RWPE1 (cell line): ENCODE measurements around the gene MYH7.
A peak's percentile ranks its signal among the peaks of the same experiment; 100 is the strongest.

ENCODE experiments used
- CTCF ChIA-PET: fragments of 350-600 bp; sonication (Branson Sonifier 250); formaldehyde crosslinking; extraction: SDS; loops from one replicate; lab custom pipeline; 2021; lab: Yijun Ruan, JAX
- POLR2A ChIA-PET: fragments of 400-600 bp; formaldehyde crosslinking; extraction: SDS; loops from one replicate; lab custom pipeline; 2020; ENCODE audit warnings: antibody characterized with exemption; ENCODE audit not compliant: low non-redundant PET; lab: Yijun Ruan, JAX
- DNase-seq: peaks from one replicate; pipeline ENCODE4 v3.0.0; 2012; ENCODE audit warnings: low spot score
- H3K27ac ChIP-seq: fragments of 450-650 bp; 2 replicates; pipeline ENCODE4 v1.5.1; 2017
- TF ChIP-seq, protein P1 (sequence below): fragments of 450-650 bp; conservative IDR thresholded peaks from 2 replicates; pipeline ENCODE4 v1.5.1; 2017; ENCODE audit warnings: low read depth, mild to moderate bottlenecking

MYH7 gene

DNA sequence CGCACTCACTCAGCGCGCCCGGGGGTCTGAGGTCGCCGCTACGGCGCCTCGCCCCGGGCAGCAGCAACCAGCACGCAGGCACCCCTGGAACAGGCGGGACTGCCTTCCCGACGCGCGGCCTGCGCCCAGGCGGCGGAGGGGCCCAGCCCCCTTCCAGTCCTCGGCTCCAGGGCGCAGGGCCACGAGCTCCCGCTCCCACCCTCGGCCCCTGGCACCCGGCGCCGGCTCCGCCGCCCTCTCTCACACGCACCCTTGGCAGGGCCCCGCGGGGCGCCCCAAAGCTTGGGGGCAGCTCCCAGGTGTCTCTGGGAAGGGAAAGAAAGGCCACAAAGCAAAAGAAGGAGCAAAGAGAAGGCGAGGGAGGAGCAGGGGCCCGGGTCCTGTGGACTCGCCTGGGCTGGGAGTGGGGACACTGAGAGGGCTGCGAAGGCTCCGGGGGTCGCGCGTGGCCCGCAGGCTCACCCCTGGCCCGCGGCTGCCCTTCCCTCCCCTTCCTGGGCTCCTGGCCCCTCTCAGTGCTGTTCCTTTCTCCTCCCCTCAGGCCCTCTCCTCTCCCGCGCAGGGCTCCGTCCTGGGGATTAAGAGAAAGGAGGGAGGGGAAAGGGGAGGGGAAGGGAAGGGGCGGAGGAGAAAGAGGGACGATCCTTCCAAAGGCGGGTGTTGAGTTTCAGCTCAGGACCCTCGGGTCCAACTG lies 69.6 kb downstream of the MYH7 start:
- TF ChIP-seq, protein P1, sequence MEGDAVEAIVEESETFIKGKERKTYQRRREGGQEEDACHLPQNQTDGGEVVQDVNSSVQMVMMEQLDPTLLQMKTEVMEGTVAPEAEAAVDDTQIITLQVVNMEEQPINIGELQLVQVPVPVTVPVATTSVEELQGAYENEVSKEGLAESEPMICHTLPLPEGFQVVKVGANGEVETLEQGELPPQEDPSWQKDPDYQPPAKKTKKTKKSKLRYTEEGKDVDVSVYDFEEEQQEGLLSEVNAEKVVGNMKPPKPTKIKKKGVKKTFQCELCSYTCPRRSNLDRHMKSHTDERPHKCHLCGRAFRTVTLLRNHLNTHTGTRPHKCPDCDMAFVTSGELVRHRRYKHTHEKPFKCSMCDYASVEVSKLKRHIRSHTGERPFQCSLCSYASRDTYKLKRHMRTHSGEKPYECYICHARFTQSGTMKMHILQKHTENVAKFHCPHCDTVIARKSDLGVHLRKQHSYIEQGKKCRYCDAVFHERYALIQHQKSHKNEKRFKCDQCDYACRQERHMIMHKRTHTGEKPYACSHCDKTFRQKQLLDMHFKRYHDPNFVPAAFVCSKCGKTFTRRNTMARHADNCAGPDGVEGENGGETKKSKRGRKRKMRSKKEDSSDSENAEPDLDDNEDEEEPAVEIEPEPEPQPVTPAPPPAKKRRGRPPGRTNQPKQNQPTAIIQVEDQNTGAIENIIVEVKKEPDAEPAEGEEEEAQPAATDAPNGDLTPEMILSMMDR, result no peak
- H3K27ac ChIP-seq, result peak overlapping the region; percentile 97
- DNase-seq, result peak; percentile 72
- CTCF ChIA-PET, result interaction anchor here (0.6 to 1.2 kb wide), 4 partner anchors 13 to 65 kb away, joined by 3 to 7 read pairs (median 4); partner anchors contain the start of gene SLC22A17
- POLR2A ChIA-PET, result interaction anchor here (0.7 kb wide), 1 partner anchor 111 kb away, joined by 3 read pairs; no protein-coding TSS in a partner anchor

DNA sequence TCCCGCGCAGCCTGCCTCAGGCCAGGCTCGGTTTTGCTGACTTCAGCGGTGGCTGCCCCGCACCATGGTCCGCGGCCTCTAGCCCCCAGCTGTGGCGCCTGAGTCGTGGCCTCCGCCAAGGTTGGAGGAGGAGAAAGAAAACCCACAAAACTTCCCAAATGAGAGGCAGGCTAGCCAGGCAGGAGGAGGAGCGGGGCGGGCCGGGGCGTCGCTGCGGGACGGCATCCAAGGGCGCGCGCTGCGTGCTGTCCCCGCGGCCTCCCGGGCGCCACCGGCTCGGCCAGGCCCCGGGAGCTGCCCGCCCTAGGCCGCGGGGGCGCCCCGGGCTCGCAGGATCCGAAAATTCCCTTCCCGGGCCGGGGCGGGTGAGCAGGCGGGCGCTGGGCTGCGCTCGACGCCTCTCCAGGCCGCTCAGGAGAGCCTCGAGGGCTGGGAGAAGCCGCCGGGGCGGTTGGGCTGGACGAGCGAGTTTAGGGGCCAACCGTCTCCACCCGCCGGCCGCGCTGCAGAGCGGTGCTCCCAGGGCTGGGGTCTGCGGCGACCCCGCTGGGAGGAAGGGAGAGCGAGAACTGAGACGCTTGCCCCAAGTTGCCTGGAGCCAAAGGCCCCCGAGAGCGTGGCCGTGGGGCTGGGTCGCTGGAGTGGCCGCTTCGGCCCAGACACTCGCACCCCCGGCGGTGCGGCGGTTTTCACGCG lies 70.3 kb downstream of the MYH7 start, which contains the start of gene EFS:
TSS of gene EFS (minus strand) at position 137 of the 696 bp plus-strand sequence. CDS start 147 bp downstream, outside the sequence.
- H3K27ac ChIP-seq, result peak within 1 kb of the TSS; percentile 97
- peak; percentile 37 for DNase-seq
- POLR2A ChIA-PET, result no interaction called here
- CTCF ChIA-PET, result interaction anchor here (0.6 to 1.2 kb wide), 3 partner anchors 15 to 64 kb away, joined by 3 to 7 read pairs (median 5); no protein-coding TSS in a partner anchor
- TF ChIP-seq, protein P1, result no peak

DNA sequence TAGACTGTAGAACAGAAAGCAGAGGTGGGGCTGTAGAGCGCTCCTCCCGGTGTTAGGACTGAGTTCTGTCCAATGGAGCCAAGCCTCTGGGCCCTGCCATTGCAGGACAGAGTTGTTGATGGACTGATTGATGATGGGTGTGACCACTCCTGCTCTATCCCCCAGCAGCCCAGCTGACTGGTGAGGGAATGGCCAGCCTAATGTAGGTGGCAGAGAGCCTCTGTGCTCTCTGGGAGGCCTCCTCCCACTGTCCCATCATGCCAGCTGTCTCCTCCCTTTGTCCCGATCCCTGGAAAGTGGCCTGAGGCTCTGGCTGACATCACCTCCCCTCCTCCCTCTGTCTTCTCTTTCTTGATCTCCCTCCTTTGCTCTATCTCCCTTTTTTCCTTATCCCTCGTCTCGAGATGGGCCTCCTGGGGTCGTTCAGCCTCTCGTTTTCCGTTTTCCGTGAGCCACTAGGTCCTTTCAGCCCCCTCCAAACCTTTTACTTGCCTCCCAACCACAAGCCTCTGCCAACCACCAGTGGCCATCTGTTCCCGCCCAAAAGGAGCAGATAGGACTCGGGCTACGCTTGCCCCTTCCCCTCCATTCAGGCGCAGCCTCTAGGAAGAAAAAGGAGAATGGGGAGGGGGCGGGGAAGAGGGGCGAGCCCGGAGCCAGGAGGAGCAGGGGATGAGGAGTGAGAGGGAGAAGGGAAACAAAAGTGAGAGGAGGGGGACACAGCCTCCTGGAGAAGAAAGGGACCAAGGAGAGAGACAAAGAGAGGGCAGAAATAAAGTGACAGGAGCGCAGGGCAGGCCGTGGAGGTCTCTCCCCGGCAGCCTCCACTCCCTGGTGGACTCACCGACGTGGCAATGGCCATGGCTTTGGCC lies 71.1 kb downstream of the MYH7 start:
- DNase-seq, result no peak
- ChIA-PET POLR2A (interaction anchor here (0.7 kb wide), 1 partner anchor 17 kb away, joined by 6 read pairs; no protein-coding TSS in a partner anchor), CTCF (interaction anchor here (0.5 to 0.6 kb wide), 2 partner anchors 26 to 877 kb away, joined by 3 to 5 read pairs; no protein-coding TSS in a partner anchor)
- H3K27ac ChIP-seq, result peak overlapping the region; percentile 97
- TF ChIP-seq, protein P1, result no peak
